Caco-2 (cell line): ENCODE data around the gene APOLD1. TPM values are rescaled to one million over a fixed set of nuclear protein-coding genes. Genes with fewer than 3 reads are reported as not detected.

ENCODE experiments used
- BruUV-seq: library from RNA; stranded (reverse); fragments of 400-500 nt; replicated peaks from 2 replicates; lab custom pipeline; 2021; lab: Mats Ljungman, UMichigan
- CTCF ChIA-PET: fragments of 300-600 bp; sonication (Branson Sonifier 250); formaldehyde crosslinking; loops from one replicate; lab custom pipeline; 2022; ENCODE audit warnings: antibody characterized with exemption; lab: Charles Lee
- POLR2A ChIA-PET: fragments of 300-600 bp; sonication (Branson Sonifier 250); formaldehyde crosslinking; loops from one replicate; lab custom pipeline; 2022; ENCODE audit warnings: antibody characterized with exemption; lab: Charles Lee
- DNase-seq, 2 experiments: peaks; one replicate each; pipeline versions ENCODE4 v3.0.0 to v3.0.0-alpha.2; 2020 to 2022
- H3K27me3 ChIP-seq: replicated peaks from 2 replicates; pipeline ENCODE4 v1.6.0; 2011; ENCODE audit warnings: low read length; ENCODE audit not compliant: control insufficient read depth, insufficient read depth
- H3K36me3 ChIP-seq: 2 replicates; pipeline ENCODE4 v1.5.1; 2011; ENCODE audit warnings: low read length; ENCODE audit not compliant: control insufficient read depth, insufficient read depth
- H3K4me1 ChIP-seq: fragments of 250-450 bp; sonication (Bioruptor Pico); 2 replicates; pipeline ENCODE4 v1.5.1; 2020; ENCODE audit warnings: mild to moderate bottlenecking
- H3K4me3 ChIP-seq: 2 replicates; pipeline ENCODE4 v1.5.1; 2011; ENCODE audit warnings: low read depth, mild to moderate bottlenecking, control low read depth, low read length
- H3K9me3 ChIP-seq: fragments of 250-450 bp; sonication (Bioruptor Pico); 2 replicates; pipeline ENCODE4 v1.5.1; 2020; ENCODE audit warnings: mild to moderate bottlenecking, moderate library complexity
- H3K27ac Mint-ChIP-seq: one replicate; pipeline ENCODE4 v1.8.0; 2022; ENCODE audit warnings: mixed read lengths; ENCODE audit not compliant: unreplicated experiment
- H3K27me3 Mint-ChIP-seq: one replicate; pipeline ENCODE4 v1.8.0; 2022; ENCODE audit warnings: mixed read lengths; ENCODE audit not compliant: insufficient read depth, unreplicated experiment
- H3K36me3 Mint-ChIP-seq: one replicate; pipeline ENCODE4 v1.8.0; 2022; ENCODE audit warnings: mild to moderate bottlenecking, mixed read lengths; ENCODE audit not compliant: insufficient read depth, unreplicated experiment
- H3K4me1 Mint-ChIP-seq: one replicate; pipeline ENCODE4 v1.8.0; 2022; ENCODE audit warnings: low read depth, mixed read lengths; ENCODE audit not compliant: unreplicated experiment
- H3K4me3 Mint-ChIP-seq: one replicate; pipeline ENCODE4 v1.8.0; 2022; ENCODE audit warnings: mild to moderate bottlenecking, moderate library complexity, mixed read lengths; ENCODE audit not compliant: unreplicated experiment
- H3K9me3 Mint-ChIP-seq: one replicate; pipeline ENCODE4 v1.8.0; 2022; ENCODE audit warnings: mixed read lengths; ENCODE audit not compliant: unreplicated experiment
- CTCF ChIP-seq, 2 experiments: fragments of 200-600 bp in 1 of 2; IDR thresholded peaks; 1 replicate in 1 of 2; 2 replicates in 1 of 2; pipeline versions ENCODE4 v1.5.1 to v1.8.0; 2011 to 2022; ENCODE audit warnings: antibody characterized with exemption in 1 of 2, control low read depth in 1 of 2, inconsistent platforms in 1 of 2, low read depth in 1 of 2, low read length in 1 of 2, mild to moderate bottlenecking in 1 of 2, moderate library complexity in 1 of 2; ENCODE audit not compliant: insufficient read depth in 1 of 2, severe bottlenecking in 1 of 2, unreplicated experiment in 1 of 2
- intact Hi-C: fragments of 100-400 bp; cut with micrococcal nuclease; formaldehyde crosslinking; loops from one replicate; pipeline ENCODE4 v1.10.0; 2022; ENCODE audit not compliant: unreplicated experiment
- total RNA-seq: library from RNA; stranded (reverse); gene quantifications from 2 replicates; pipeline ENCODE4 v1.2.3, GENCODE V29; 2022

The APOLD1 gene
- total RNA-seq, 1 experiment from 2014 or later = 4.1 TPM

GRCh38 chr12:12755923-12756322 is 29.5 kb upstream of the APOLD1 start:
- Histone ChIP-seq H3K36me3 (no peaks in the 10 kb centered on the region), H3K4me3 (no peak overlapping the region), H3K27me3 (no peaks in the 10 kb centered on the region), H3K4me1 (no peaks in the 10 kb centered on the region), H3K9me3 (no peaks in the 10 kb centered on the region)
- Mint-ChIP-seq H3K36me3 (no peaks in the 10 kb centered on the region), H3K4me1 (no peaks in the 10 kb centered on the region), H3K27ac (no peak overlapping the region), H3K4me3 (no peak overlapping the region), H3K27me3 (no peaks in the 10 kb centered on the region), H3K9me3 (no peaks in the 10 kb centered on the region)
- intact Hi-C loops = no loop called here
- BruUV-seq = no TSS peak
- CTCF ChIA-PET = no interaction called here
- DNase-seq = no peak
- POLR2A ChIA-PET = no interaction called here
- no peak for TF ChIP-seq CTCF (IDR thresholded peaks at IDR 0.05; ENCODE audit: insufficient read depth in 1 of 2, low read depth in 1 of 2, low read length in 1 of 2, severe bottlenecking in 1 of 2, unreplicated experiment in 1 of 2)

DNA sequence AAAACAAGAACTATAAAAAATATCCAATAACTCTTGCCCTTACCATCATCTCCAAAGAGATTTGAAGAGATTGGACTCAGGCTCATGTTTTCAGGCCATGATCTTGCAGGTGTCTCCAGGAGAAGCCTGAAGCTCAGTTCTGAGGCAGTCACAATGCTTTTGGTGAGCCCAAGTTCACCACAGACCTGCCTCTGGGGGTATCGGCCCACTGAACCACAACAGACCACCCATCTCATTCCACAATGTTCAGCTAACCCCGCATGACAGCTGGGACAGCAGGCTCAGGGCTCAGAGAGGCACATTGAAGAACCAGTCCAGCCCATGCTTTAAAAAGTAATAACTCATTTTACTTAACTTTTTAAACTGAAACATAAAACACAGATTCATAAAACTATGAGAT is 28.3 kb upstream of the APOLD1 start:
- no TSS peak for BruUV-seq
- ChIA-PET CTCF (interaction anchor here (1.2 kb wide), 1 partner anchor 20 kb away, joined by 3 read pairs; no protein-coding TSS in a partner anchor), POLR2A (interaction anchor here (0.6 kb wide), 1 partner anchor 19 kb away, joined by 3 read pairs; no protein-coding TSS in a partner anchor)
- Histone ChIP-seq H3K4me1 (no peaks in the 10 kb centered on the region), H3K9me3 (no peaks in the 10 kb centered on the region), H3K4me3 (no peak overlapping the region), H3K36me3 (no peaks in the 10 kb centered on the region), H3K27me3 (no peaks in the 10 kb centered on the region)
- no peak for TF ChIP-seq CTCF (IDR thresholded peaks at IDR 0.05; ENCODE audit: insufficient read depth in 1 of 2, low read depth in 1 of 2, low read length in 1 of 2, severe bottlenecking in 1 of 2, unreplicated experiment in 1 of 2)
- Mint-ChIP-seq H3K4me1 (no peaks in the 10 kb centered on the region), H3K4me3 (no peak overlapping the region), H3K27ac (no peak overlapping the region), H3K27me3 (no peaks in the 10 kb centered on the region), H3K36me3 (no peaks in the 10 kb centered on the region), H3K9me3 (no peaks in the 10 kb centered on the region)
- intact Hi-C loops = no loop called here
- DNase-seq = no peak

DNA sequence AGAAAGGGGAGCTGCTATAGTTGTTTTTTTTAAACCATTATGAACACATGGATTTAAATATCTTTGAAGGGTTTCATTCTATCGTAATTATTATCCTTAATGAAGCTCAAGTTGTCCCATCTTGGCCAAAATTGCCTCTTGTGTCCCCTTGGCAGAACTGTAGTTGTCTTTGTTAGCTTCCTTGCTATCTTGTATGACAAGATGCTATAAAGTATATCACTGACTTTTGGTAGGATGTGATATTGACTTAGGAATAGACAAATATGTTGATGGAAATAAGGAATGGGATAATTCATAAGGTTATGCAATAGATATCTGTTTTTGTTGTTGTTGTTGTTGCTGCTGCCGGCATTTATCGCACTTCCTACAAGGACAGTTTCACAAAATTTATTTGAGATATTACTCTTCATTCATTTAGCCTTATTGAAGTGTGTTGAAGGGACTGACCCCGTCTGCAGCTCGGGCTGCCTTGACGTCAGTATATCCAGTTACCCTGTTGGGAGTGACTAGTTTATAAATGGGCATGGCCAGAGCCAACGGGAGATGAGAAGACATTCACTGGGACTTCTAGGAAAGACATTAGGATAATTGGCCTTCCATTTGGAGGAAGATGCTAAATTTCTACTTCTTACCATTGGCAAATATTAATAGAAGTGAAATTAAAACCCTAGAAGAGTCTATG is 26.1 kb upstream of the APOLD1 start:
- Mint-ChIP-seq H3K27me3 (no peaks in the 10 kb centered on the region), H3K4me1 (no peaks in the 10 kb centered on the region), H3K9me3 (no peaks in the 10 kb centered on the region), H3K27ac (no peak overlapping the region), H3K36me3 (no peaks in the 10 kb centered on the region), H3K4me3 (no peak overlapping the region)
- Histone ChIP-seq H3K4me1 (no peaks in the 10 kb centered on the region), H3K9me3 (no peaks in the 10 kb centered on the region), H3K4me3 (no peak overlapping the region), H3K27me3 (no peaks in the 10 kb centered on the region), H3K36me3 (no peaks in the 10 kb centered on the region)
- ChIA-PET POLR2A (no interaction called here), CTCF (interaction anchor here (0.6 kb wide), 1 partner anchor 22 kb away, joined by 5 read pairs; no protein-coding TSS in a partner anchor)
- intact Hi-C loops = no loop called here
- no peak for TF ChIP-seq CTCF (IDR thresholded peaks at IDR 0.05; ENCODE audit: insufficient read depth in 1 of 2, low read depth in 1 of 2, low read length in 1 of 2, severe bottlenecking in 1 of 2, unreplicated experiment in 1 of 2)
- no TSS peak for BruUV-seq
- no peak for DNase-seq
